Hematopoietic multipotent progenitor cell treated with erythropoietin and hydrocortisone succinate and interleukin-3 and kit ligand, for 4 days (in vitro differentiated cells): ENCODE measurements around the gene DCAF15.
"Not testable (repeated sequence)": the region's sequence is repeated elsewhere in the genome, so short reads cannot be mapped to it uniquely, and the experiment has no call there.

Experiments
- DNase-seq: peaks from one replicate; pipeline ENCODE4 v3.0.0-alpha.2; 2015

Gene DCAF15

DNA sequence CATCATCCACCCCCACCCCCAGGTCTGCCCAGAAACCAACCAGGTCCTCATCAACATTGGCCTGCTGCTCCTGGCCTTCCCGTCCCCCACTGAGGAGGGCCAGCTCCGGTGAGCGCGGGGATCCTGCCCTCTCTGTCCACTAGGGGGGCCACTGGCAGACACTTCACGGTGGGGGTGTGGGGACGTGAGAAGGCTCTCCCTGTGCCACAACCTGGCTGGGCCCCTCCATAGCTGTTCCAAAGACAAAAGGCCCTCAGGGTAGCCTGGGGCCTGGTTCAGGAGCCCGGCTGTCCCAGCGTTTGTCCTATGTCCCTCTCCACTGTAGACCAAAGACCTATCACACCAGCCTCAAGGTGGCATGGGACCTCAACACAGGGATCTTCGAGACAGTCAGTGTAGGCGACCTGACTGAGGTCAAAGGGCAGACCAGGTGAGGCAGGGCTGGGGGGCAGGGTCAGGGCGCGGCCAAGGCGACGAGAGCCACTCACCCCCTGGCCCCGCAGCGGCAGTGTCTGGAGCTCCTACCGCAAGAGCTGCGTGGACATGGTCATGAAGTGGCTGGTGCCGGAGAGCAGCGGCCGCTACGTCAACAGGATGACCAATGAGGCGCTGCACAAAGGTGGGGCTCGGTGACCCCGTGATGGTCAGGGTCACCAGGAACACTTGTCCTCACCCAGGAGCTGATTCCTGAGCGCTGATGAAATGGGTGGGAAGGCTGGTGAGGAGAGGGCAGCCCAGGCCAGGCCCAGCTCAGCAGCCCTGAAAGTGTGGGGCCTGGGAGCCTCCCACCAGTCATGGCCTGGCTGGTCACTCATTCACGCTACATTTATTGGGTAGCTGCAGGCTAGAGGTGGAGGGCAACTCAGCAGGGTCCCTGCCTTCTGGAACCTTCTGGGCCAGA is 7.9 kb downstream of the DCAF15 start:
- peak; percentile 57 for DNase-seq

DNA sequence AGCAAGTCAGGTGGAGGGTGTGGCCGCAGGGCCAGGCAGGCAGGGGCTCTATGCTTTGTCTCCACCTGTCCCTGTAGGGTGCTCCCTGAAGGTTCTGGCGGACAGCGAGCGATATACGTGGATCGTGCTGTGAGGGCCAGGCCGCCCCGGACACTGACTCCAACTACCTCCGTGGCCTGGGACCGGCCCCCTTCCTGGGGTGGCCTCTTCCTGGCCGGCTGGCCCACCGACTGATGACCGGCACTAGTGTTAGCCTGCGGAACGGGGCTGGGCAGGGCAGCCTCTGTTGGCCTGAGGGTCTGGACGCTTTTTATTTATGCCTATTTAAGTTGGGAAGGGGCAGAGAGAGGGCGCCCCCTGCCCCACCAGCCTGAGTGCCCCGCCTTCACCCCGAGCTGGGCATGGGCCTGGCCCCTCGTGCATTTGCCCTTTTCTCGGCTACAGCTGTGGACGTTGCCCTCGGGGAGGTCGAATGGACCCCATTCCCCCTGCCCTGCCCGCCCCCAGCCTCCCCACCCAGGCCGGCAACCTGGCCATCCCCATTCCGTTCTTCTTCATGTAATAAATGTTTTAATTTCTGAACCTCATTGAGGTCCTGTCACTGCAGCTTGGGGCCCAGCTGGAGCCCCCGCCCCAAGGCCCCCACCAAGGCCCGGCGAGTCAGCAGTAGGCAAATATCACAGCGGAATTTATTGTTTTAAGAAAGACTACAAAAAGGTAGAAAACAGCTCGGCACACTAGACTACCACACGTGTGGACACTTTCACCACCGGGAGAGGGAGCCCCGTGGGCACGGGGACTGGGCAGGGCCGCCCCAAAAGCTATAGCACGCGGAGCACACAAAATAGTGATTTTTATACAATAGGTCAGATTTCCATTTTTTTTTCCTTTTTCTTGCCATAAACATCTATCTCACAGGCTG is 8.8 kb downstream of the DCAF15 start:
- DNase-seq = no peak

DNA sequence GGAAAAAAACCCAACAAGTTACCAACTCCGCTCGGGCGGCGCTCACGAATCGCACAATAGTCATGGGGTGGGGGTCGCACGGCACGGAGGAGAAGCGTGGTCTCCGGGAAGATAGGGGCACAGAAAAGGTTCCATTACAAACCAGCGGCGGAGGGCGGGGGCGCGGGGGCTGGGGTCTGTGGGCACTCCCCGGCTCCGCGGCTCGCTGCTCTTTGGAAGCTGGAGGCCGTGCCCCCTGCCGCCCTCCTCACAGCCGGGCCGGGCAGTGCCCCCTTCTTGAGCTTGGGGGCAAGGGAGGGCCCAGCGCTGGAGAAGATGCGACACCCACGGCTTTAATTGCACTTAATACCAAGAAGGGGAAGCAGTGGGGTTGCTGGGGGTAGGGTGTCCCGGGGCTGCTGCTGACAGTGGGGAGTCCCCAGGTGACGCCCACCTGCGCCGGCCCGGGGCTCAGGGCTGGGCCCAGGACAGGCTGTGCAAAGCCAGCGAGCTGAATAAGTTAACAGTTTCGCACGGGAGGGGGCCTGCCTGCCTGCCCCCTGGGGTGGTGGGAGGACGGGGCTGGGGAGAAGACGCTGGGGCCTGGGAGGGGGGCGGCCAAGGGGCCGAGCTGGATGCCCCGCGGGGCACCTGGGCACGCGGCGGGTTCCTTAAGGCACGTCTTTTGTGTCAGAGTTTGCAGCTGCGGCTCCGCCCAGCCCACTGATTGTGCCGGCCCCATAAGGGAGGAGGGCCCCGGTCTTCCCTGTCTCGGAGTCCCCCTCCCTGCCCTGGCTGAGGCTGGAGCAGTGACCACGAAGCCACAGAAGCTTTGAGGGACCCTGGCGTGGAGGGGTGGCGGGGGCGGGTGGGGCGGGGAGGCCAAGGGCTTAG is 9.8 kb downstream of the DCAF15 start:
- DNase-seq = peak; percentile 58

DNA sequence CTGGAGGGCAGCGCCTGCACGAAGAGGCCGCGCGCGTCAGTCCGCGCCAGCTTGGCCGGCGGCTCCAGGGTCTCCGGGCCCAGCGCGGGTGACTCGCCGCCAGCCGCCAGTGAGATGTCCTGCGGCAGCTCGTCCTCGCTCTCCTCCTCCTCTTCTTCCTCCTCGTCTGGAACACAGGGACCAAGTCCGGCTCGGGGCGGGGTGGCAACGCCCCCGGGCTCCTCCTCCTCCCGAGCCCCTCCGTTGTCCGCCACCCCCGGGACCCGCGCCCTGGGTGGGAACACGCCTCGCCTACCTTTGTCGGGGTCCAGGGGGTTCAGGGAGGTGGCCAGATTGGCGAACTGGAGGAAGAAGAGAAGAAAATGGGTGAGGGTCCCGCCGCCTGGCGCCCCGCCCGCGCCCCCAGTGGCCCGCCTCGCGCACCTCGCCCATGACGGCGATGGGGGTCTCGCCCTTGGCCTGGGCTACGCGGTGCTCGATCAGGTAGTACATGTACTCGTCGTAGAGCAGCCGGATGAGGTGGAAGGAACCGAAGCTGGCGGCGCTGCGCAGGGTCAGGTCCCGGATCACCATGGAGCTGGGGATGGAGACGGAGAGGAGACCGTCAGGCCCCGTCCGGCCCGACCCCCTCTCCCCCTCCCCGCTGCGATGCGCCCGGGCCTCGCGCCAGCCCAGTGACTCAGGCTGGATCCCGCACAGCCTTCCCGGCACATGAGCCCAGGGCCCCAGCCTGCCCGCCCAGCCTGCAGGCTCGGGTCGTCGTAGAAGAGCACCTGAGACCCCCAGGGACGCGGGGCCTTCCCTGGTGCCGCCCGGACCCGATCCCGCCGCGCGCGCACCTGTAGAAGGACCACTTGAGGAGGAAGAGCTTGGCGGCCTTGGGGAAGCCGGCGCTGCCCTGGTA is 10.6 kb downstream of the DCAF15 start:
- peak; percentile 14 for DNase-seq

GRCh38 chr19:13963603-13964105 is 11.3 kb downstream of the DCAF15 start:
- no peak for DNase-seq

DNA sequence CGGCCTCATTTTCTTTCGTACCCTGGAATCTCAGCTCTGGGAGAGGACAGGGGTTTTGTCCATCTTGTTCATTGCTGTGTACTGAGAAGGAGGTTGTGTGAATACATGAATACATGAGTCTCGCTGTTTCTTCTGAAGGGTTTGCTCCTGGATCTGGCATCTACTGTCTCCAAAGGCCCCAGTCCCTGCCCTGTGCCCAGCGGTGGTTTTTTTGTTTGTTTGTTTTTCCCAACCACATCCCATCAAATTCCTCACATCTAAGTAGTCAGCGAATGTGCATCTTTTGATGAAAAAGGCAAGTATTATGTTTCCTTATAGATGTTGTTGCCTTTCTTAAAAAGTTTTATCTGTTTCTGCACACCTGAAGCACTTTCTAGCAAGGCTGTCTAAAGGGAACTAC is 12.5 kb downstream of the DCAF15 start:
- DNase-seq = no peak

- no peak for DNase-seq
Observed at GRCh38 chr19:13965377-13965896, 13.1 kb downstream of the DCAF15 start.

- DNase-seq = no peak
Observed at GRCh38 chr19:13965926-13966683, 13.8 kb downstream of the DCAF15 start.

- DNase-seq = no peak
Observed at GRCh38 chr19:13966684-13967128, 14.4 kb downstream of the DCAF15 start.

- DNase-seq = not testable (repeated sequence)
Observed at GRCh38 chr19:13967206-13967605, 14.9 kb downstream of the DCAF15 start.

DNA sequence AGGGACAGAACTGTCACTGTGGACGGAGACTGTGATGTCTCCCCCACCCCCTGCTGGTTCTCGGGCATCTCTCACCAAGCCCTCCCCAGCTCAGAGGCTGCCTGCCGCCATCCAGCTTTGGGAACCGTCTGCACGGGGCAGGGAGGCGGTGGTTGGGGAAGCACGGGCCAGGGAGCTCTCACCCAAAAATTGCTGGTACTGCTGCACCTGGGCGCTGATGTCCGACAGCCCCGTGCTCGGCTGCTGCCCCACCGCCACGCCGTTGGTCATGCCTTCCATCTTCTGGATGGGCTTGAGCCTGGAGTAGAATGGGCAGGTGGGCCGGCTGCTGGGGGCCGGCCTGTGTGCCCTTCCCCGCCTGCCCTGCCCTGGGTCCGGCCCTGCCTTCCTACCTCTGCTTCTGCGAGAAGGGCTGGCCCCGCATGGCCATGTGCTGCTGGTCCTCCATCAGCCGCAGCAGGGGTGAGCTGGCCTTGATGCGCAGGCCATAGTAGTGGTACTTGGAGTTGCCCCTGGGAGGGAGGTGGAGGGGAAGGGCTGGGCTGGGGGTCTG is 16.1 kb downstream of the DCAF15 start:
- no peak for DNase-seq

DNA sequence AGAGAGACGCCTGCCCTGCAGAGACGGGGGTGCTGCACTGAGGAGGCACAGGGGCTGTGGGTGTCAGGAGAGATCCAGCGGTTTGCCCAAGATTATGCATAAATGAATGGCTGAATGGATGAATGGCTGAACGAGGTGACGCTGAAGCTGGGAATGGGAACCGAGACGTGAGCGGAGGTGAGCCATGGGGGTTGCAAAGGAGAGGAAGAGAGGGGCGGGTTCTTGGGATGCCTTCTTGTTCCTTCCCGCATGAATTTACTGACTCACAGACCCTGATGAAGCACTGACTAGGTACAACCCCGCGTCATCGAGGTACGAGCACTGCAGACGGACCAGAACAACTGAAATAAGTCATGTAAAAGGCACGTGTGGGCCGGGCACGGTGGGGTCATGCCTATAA is 16.7 kb downstream of the DCAF15 start:
- DNase-seq = no peak

DNA sequence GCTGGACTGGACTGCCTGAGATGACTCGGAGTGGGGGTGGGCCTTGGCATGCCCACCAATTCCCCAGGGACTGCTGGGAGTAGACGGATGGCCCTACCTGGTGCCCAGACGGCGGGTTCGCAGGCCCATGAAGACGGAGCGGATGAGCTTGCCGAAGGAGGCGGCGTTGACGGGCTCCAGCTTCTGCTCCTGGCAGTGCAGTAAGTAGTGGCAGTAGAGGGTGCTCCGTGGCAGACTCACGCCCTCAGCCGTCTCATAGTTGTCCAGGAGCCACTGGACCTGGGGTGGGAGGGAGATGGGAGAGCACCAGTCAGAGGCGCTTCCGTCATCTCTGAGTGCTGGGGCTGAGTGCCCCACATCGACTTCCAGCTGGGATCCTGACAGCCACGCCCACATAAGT is 17.6 kb downstream of the DCAF15 start:
- no peak for DNase-seq

- DNase-seq = not testable (repeated sequence)
Observed at GRCh38 chr19:13971868-13972267, 19.6 kb downstream of the DCAF15 start.

DNA sequence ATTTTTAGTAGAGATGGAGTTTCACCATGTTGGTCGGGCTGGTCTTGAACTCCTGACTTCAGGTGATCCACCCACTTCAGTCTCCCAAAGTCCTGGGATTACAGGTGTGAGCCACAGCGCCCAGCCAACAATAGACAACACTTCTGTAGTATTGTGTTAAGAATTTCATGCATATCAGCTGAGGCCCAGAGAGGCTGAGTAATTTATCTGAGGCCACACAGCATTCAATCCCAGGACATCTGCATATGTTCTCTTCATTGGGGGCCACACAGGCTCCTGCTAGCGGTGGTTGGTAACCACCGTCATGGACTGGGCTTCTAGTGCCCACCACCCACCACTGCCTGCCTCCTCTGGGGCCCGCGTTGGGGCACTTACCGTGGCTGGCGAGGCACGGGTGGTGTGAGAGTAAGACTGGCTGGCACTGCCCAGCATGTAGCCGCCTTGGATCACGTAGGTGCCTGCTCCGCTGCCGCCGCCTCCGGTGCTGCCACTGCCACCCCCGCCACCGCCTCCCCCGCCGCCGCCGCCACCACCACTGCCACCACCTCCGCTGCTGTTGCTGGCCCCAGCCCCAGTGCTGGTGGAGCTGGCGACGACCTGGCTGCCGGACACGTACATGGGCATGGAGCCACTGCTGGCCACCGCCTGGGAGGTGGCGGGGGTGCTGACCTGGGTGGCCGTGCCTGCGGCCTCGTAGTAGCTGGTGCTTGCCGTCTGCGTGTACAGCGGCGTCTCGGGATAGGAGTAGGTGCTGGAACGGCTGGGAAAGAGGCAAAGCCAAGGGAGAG is 20.3 kb downstream of the DCAF15 start:
- DNase-seq = no peak

DNA sequence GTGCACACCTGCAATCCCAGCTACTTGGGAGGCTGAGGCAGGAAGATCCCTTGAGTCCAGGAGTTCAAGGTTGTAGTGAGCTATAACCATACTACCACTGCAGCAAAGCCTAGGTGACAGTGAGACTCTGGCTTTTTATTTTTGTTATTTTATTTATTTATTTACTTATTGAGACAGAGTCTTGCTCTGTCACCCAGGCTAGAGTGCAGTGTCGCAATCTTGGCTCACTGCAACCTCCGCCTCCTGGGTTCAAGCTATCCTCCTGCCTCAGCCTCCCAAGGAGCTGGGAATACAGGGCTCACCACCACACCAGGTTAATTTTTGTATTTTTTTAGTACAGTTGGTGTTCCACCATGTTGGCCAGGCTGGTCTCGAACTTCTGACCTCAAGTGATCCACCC is 21.2 kb downstream of the DCAF15 start:
- DNase-seq = not testable (repeated sequence)

DNA sequence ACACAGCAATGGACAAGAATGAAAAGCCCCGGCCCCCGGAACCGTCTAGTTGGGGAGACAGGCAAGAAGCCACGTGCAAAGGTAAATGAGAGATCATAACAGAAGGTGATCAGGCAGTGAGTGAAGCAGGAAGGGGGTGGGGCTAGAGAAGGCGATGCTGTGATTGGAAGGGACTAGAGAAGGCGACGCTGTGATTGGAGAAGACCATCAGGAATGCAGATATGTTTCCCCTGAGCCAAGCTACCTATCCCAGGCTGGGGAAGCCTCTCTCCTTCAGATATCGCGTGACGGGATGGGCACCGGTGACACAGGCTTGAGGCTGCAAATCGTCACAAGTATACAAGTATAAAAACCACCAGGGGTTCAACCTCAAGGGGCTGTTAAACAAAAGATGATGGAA is 21.8 kb downstream of the DCAF15 start:
- no peak for DNase-seq

DNA sequence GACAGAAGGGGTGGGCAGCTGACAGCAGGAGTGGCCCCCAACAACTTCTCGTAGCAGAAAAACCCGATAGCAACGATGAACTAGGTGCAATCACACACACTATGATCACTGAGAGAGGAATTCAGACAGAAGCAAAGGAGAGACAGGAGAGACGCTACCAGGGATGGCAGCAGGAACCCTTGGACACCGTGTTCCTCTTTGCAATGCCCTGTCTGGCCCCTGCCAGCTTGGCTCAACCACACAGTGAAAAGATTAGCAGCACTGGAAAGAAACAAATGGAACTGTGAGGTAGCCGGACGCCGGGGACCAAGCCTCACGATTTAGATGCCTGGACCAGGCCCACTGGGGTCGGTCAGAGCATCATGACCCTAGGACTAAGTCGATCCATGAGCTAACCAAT is 23.6 kb downstream of the DCAF15 start:
- DNase-seq = no peak

DNA sequence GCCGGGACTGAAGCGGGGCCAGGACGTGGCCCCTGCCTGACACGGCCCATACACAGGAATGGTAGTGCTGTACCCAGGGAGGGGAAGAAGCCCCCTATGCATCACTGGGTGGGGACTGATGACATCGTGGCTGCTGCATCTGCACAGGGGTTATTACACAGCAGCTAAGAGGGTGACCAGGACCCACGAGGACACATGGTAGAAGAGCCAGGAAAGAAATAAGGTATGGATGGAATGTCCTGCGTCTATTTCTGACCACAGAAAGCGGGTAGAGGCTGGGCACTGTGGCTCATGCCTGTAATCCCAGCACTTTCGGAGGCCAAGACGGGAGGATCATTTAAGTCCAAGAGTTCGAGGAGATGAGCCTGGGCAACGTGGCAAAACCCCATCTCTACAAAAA is 24.1 kb downstream of the DCAF15 start:
- no peak for DNase-seq
